ENCODE data around the gene DNAJA4. TPM values are rescaled to one million over a fixed set of nuclear protein-coding genes. Genes with fewer than 3 reads are reported as not detected.

DNAJA4 gene
- total and polyA plus RNA-seq, 2 of the 13 experiments (the other 11 are each of a cell fraction or from before 2014, with no cell fraction given), result not detected

- no peak overlapping the region for H2AFZ ChIP-seq (ENCODE audit: low read length)
- no peak for ATAC-seq
- ChIA-PET POLR2A (no interaction called here), CTCF (ENCODE audit: low intra/inter-chr PET ratio, low total read pairs) (no interaction called here)
- intact Hi-C loops (cut with micrococcal nuclease; ENCODE audit: unreplicated experiment), result no loop called here
- H3K9me3 ChIP-seq (ENCODE audit: low read length), result peaks cover 6% of the 10 kb centered on the region; the same call in 1 of the 2 replicates
- 6% methylated on average over 4 of the region's 4 CpGs for WGBS (ENCODE audit: low lambda C conversion rate)
- in situ Hi-C loops (cut with HindIII; ENCODE audit: extremely low pct_ligation_motif_present, low pct_unique_long_range_greater_than_20kb), result no loop called here
- H3K27ac ChIP-seq (ENCODE audit: extremely low read length, insufficient read depth, low read length), result no peak overlapping the region
- no peaks in the 10 kb centered on the region for H4K20me1 ChIP-seq (ENCODE audit: insufficient read depth, low read length)
- H3K4me3 ChIP-seq (replicated peaks in 1 of 3; ENCODE audit: insufficient read depth in 1 of 3, low read depth in 2 of 3, low read length in 3 of 3), result no peak overlapping the region
- BruUV-seq (replicated peaks), result no TSS peak
- H3K4me2 ChIP-seq (ENCODE audit: low read depth, low read length), result no peak overlapping the region
- no peaks in the 10 kb centered on the region for H3K4me1 ChIP-seq (ENCODE audit: insufficient read depth, low read length)
- TF ChIP-seq MAFK (conservative IDR thresholded peaks at IDR 0.05 in 1 of 2, IDR thresholded peaks at IDR 0.05 in 1 of 2; ENCODE audit: low read length in 2 of 2) (peak; percentile 35 to 39; a peak in 2 of 4 replicates), CREB1 (IDR thresholded peaks at IDR 0.05) (peak; percentile 24; the same call in 1 of the 2 replicates), CREB1 (CRISPR knock-in tag; IDR thresholded peaks at IDR 0.05) (no peak), MAFF (IDR thresholded peaks at IDR 0.05; ENCODE audit: low read depth, low read length) (peak; percentile 46; the same call in 1 of the 2 replicates), ZBTB26 (CRISPR knock-in tag; IDR thresholded peaks at IDR 0.05; ENCODE audit: borderline replicate concordance) (no peak)
- no peaks in the 10 kb centered on the region for H3K36me3 ChIP-seq (replicated peaks in 1 of 2; ENCODE audit: control insufficient read depth in 1 of 2, insufficient read depth in 2 of 2, low read length in 2 of 2)
- no peaks in the 10 kb centered on the region for H3K79me2 ChIP-seq (ENCODE audit: insufficient read depth, low read length)
- DNase-seq (ENCODE audit: low spot score), result no peak
- no peak for FAIRE-seq
- H3K27me3 ChIP-seq (ENCODE audit: control insufficient read depth in 1 of 2, insufficient read depth in 2 of 2, low read length in 2 of 2), result no peaks in the 10 kb centered on the region; a peak in 2 of 5 replicates
- no peak overlapping the region for H3K9ac ChIP-seq (ENCODE audit: insufficient read depth, low read depth, low read length)
Measured at GRCh38 chr15:78223396-78224022, 40.9 kb upstream of the DNAJA4 start.

GRCh38 chr15:78224023-78224411, 40.3 kb upstream of the DNAJA4 start:
- Histone ChIP-seq H4K20me1 (ENCODE audit: insufficient read depth, low read length) (no peaks in the 10 kb centered on the region), H3K79me2 (ENCODE audit: insufficient read depth, low read length) (no peaks in the 10 kb centered on the region), H3K4me1 (ENCODE audit: insufficient read depth, low read length) (no peaks in the 10 kb centered on the region), H3K27me3 (ENCODE audit: control insufficient read depth in 1 of 2, insufficient read depth in 2 of 2, low read length in 2 of 2) (no peaks in the 10 kb centered on the region; a peak in 2 of 5 replicates), H3K4me2 (ENCODE audit: low read depth, low read length) (no peak overlapping the region), H2AFZ (ENCODE audit: low read length) (no peak overlapping the region), H3K27ac (ENCODE audit: extremely low read length, insufficient read depth, low read length) (no peak overlapping the region), H3K9me3 (ENCODE audit: low read length) (peaks cover 6% of the 10 kb centered on the region; the same call in 1 of the 2 replicates), H3K4me3 (replicated peaks in 1 of 3; ENCODE audit: insufficient read depth in 1 of 3, low read depth in 2 of 3, low read length in 3 of 3) (no peak overlapping the region), H3K36me3 (replicated peaks in 1 of 2; ENCODE audit: control insufficient read depth in 1 of 2, insufficient read depth in 2 of 2, low read length in 2 of 2) (no peaks in the 10 kb centered on the region), H3K9ac (ENCODE audit: insufficient read depth, low read depth, low read length) (no peak overlapping the region)
- ATAC-seq (no peak), DNase-seq (ENCODE audit: low spot score) (no peak), FAIRE-seq (no peak)
- ChIA-PET POLR2A (no interaction called here), CTCF (ENCODE audit: low intra/inter-chr PET ratio, low total read pairs) (no interaction called here)
- WGBS (ENCODE audit: low lambda C conversion rate), result 43% methylated on average over 2 of the region's 2 CpGs
- in situ Hi-C loops (cut with HindIII; ENCODE audit: extremely low pct_ligation_motif_present, low pct_unique_long_range_greater_than_20kb), result no loop called here
- no TSS peak for BruUV-seq (replicated peaks)
- TF ChIP-seq TOPORS (CRISPR knock-in tag; IDR thresholded peaks at IDR 0.05), result no peak
- intact Hi-C loops (cut with micrococcal nuclease; ENCODE audit: unreplicated experiment), result no loop called here

Data from HepG2 (cell line).